OCI-LY7 (cell line): ENCODE results near the gene CORO1C. TPM values are rescaled to one million over a fixed set of nuclear protein-coding genes. Genes with fewer than 3 reads are reported as not detected.

Experiments
- BruUV-seq: library from RNA; stranded (reverse); fragments of 400-500 nt; replicated peaks from 2 replicates; lab custom pipeline; 2021; lab: Mats Ljungman, UMichigan
- CTCF ChIA-PET: fragments of 300-600 bp; sonication (Branson Sonifier 250); formaldehyde crosslinking; loops from one replicate; lab custom pipeline; 2022; ENCODE audit warnings: antibody characterized with exemption; ENCODE audit not compliant: unreplicated experiment; lab: Charles Lee
- POLR2A ChIA-PET: fragments of 300-600 bp; sonication (Branson Sonifier 250); formaldehyde crosslinking; loops from one replicate; lab custom pipeline; 2022; ENCODE audit warnings: antibody characterized with exemption; lab: Charles Lee
- DNase-seq: peaks from one replicate; pipeline ENCODE4 v3.0.0-alpha.2; 2015; ENCODE audit warnings: low spot score
- H2AFZ ChIP-seq: fragments of 200-600 bp; sonication (generic), shearing (Covaris generic); 2 replicates; pipeline ENCODE4 v1.6.1; 2014; ENCODE audit warnings: mild to moderate bottlenecking, antibody characterized with exemption, low read length, moderate library complexity
- H3K27ac ChIP-seq: fragments of 200-600 bp; sonication (generic); 2 replicates; pipeline ENCODE4 v1.5.1; 2014; ENCODE audit warnings: mixed run types, low read depth, mild to moderate bottlenecking, moderate library complexity, low read length, inconsistent platforms; ENCODE audit not compliant: poor library complexity, severe bottlenecking
- H3K36me3 ChIP-seq: fragments of 200-600 bp; sonication (generic); 2 replicates; pipeline ENCODE4 v1.6.1; 2014; ENCODE audit warnings: mild to moderate bottlenecking, antibody characterized with exemption, low read length, moderate library complexity, mixed read lengths; ENCODE audit not compliant: insufficient read depth
- H3K4me1 ChIP-seq: fragments of 200-600 bp; sonication (generic); 2 replicates; pipeline ENCODE4 v1.5.1; 2014; ENCODE audit warnings: mild to moderate bottlenecking, low read length; ENCODE audit not compliant: insufficient read depth, poor library complexity, severe bottlenecking
- H3K4me2 ChIP-seq: fragments of 200-600 bp; sonication (generic); 2 replicates; pipeline ENCODE4 v1.6.1; 2014; ENCODE audit warnings: mild to moderate bottlenecking, low read length
- H3K4me3 ChIP-seq: fragments of 200-600 bp; sonication (generic); 2 replicates; pipeline ENCODE4 v1.5.1; 2014; ENCODE audit warnings: mild to moderate bottlenecking, low read depth, low read length; ENCODE audit not compliant: poor library complexity, severe bottlenecking
- H3K79me2 ChIP-seq: fragments of 200-600 bp; sonication (generic); 2 replicates; pipeline ENCODE4 v1.6.1; 2016; ENCODE audit warnings: low read depth, mild to moderate bottlenecking, low read length, moderate library complexity, mixed read lengths; ENCODE audit not compliant: insufficient read depth
- H3K9me2 ChIP-seq: fragments of 200-600 bp; sonication (generic); 2 replicates; pipeline ENCODE4 v1.6.1; 2016; ENCODE audit warnings: mild to moderate bottlenecking, low read length, mixed read lengths; ENCODE audit not compliant: insufficient read depth
- H3K9me3 ChIP-seq: fragments of 200-600 bp; sonication (generic); 2 replicates; pipeline ENCODE4 v1.6.1; 2014; ENCODE audit warnings: mild to moderate bottlenecking, mixed run types, low read length, mixed read lengths
- H4K20me1 ChIP-seq: fragments of 200-600 bp; sonication (generic); 2 replicates; pipeline ENCODE4 v1.6.1; 2014; ENCODE audit warnings: mild to moderate bottlenecking, antibody characterized with exemption, low read length, moderate library complexity, mixed read lengths; ENCODE audit not compliant: insufficient read depth
- EZH2phosphoT487 ChIP-seq: fragments of 200-600 bp; sonication (generic); IDR thresholded peaks from 2 replicates; pipeline ENCODE4 v1.6.1; 2018; ENCODE audit warnings: low read depth, borderline replicate concordance, mild to moderate bottlenecking, mixed run types, antibody characterized with exemption, low read length, moderate library complexity, mixed read lengths
- intact Hi-C: fragments of 100-400 bp; cut with micrococcal nuclease; formaldehyde crosslinking; loops from one replicate; pipeline ENCODE4 v1.10.0; 2022; ENCODE audit not compliant: unreplicated experiment
- total RNA-seq, 2 experiments: library from RNA; depleted of rRNA in 1 of 2; stranded (reverse); fragments of >200 nt in 1 of 2; shearing (Covaris generic) in 1 of 2; gene quantifications; 2 replicates each; pipeline ENCODE4 v1.2.3, GENCODE V29; 2014 to 2022
- TF ChIP-seq, protein P1 (sequence below): fragments of 200-600 bp; sonication (generic); conservative IDR thresholded peaks from 2 replicates; pipeline ENCODE4 v1.5.1; 2014; ENCODE audit warnings: mild to moderate bottlenecking, antibody characterized with exemption, low read length, moderate library complexity, mixed read lengths

CORO1C gene
- total RNA-seq, 2 experiments from 2014 or later: 74.7 to 148 TPM

DNA sequence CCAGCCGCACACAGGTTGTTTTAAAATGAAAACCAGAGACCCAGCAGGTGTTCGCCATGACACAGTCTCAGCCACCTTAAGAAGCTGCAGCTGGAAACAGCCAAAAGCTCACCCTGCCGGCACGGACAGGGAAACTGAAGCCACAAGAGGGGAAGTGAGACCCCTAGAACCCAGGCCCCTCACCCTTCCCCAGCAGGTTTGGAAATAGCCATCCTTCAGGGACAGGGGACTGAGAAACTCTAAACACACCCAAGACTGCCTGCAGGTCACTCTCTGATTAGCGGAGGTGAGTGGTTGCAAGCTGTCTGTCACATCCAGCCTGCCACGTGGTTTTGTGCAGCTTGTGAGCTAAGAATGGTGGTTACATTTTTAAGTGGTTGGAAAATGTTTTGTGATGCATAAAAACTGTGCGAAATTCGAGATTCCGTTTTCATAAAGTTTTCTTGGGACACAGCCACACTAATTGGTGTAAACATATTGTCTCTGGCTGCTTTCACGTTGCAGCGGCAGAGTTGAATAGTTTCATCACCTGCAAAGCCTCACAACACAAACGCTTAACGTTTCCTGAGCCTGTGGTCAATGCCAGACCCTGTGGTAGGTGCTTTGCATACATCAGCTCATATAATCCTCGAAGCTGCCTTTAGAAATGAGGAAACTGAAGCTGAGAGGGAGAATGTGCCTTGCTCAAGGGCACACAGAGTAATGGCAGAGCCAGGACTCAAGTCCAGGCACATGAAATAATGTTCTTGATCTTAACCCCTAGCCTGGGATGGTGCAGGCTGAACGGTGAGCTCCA lies 95.9 kb downstream of the CORO1C start:
- peak; percentile 98 for DNase-seq
- no TSS peak for BruUV-seq
- Histone ChIP-seq H3K27ac (peak overlapping the region; percentile 99), H3K4me1 (peaks cover 88% of the 10 kb centered on the region), H3K4me3 (peak overlapping the region; percentile 75), H4K20me1 (no peaks in the 10 kb centered on the region), H2AFZ (no peak overlapping the region), H3K9me3 (0 out of 2 replicates have a peak, but pooled peaks cover 4% of the 10 kb centered on the region), H3K79me2 (peaks cover 48% of the 10 kb centered on the region; the same call in 1 of the 2 replicates), H3K4me2 (peak overlapping the region; percentile 77), H3K36me3 (peaks cover 21% of the 10 kb centered on the region), H3K9me2 (no peaks in the 10 kb centered on the region)
- ChIA-PET CTCF (interaction anchor here (0.6 to 3.5 kb wide), 6 partner anchors 18 to 169 kb away, joined by 3 to 18 read pairs (median 3); no protein-coding TSS in a partner anchor), POLR2A (interaction anchor here (0.6 to 17.7 kb wide), 29 partner anchors 8 to 487 kb away, joined by 3 to 330 read pairs (median 5); partner anchors contain the start of genes ISCU and SART3)
- intact Hi-C loops: loop anchor here (1.0 to 10.0 kb wide), 5 partner anchors 29 to 1681 kb away; partner anchors contain the start of genes ALKBH2, TMEM263 and UNG
- TF ChIP-seq, protein P1, sequence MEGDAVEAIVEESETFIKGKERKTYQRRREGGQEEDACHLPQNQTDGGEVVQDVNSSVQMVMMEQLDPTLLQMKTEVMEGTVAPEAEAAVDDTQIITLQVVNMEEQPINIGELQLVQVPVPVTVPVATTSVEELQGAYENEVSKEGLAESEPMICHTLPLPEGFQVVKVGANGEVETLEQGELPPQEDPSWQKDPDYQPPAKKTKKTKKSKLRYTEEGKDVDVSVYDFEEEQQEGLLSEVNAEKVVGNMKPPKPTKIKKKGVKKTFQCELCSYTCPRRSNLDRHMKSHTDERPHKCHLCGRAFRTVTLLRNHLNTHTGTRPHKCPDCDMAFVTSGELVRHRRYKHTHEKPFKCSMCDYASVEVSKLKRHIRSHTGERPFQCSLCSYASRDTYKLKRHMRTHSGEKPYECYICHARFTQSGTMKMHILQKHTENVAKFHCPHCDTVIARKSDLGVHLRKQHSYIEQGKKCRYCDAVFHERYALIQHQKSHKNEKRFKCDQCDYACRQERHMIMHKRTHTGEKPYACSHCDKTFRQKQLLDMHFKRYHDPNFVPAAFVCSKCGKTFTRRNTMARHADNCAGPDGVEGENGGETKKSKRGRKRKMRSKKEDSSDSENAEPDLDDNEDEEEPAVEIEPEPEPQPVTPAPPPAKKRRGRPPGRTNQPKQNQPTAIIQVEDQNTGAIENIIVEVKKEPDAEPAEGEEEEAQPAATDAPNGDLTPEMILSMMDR: no peak
- TF ChIP-seq EZH2phosphoT487: no peak

DNA sequence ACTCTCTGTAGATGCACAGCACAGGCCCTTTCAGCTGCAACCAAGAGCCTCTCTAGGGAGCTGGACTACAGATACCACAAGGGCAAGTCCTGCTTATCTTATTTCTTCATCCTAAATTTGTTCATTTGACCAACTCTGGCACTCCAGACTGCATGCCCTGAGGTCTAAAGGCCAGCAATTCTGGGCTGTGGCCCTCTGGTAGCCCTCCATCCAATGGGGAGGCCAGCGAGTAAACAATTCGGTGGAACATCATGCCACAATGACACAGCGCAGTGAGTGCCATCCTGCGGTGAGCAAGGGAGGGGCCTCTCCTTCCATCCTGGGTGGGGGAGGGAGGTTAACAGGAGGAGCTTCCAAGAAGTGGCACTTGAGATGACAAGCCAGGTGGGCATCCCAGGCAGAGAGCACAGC lies 97.0 kb downstream of the CORO1C start:
- Histone ChIP-seq H2AFZ (no peak overlapping the region), H3K4me2 (peak overlapping the region; percentile 77), H3K79me2 (peaks cover 41% of the 10 kb centered on the region; the same call in 1 of the 2 replicates), H3K9me2 (no peaks in the 10 kb centered on the region), H3K4me1 (peaks cover 88% of the 10 kb centered on the region), H3K9me3 (0 out of 2 replicates have a peak, but pooled peaks cover 3% of the 10 kb centered on the region), H4K20me1 (no peaks in the 10 kb centered on the region), H3K36me3 (peaks cover 13% of the 10 kb centered on the region), H3K4me3 (peak overlapping the region; percentile 75), H3K27ac (peak overlapping the region; percentile 99)
- BruUV-seq: no TSS peak
- POLR2A ChIA-PET: interaction anchor here (0.6 to 17.7 kb wide), 8 partner anchors 11 to 316 kb away, joined by 3 to 330 read pairs (median 46); partner anchors contain the start of genes ISCU and SART3
- TF ChIP-seq, protein P1: no peak
- TF ChIP-seq EZH2phosphoT487: no peak
- CTCF ChIA-PET: interaction anchor here (1.0 to 3.5 kb wide), 2 partner anchors 17 to 32 kb away, joined by 4 to 18 read pairs; no protein-coding TSS in a partner anchor
- peak; percentile 66 for DNase-seq
- intact Hi-C loops: loop anchor here (2.0 to 10.0 kb wide), 3 partner anchors 66 to 1680 kb away; partner anchors contain the start of genes ALKBH2, TMEM263 and UNG
